T-helper 1 cell (primary cell): ENCODE measurements around the gene KCMF1.

Experiments used
- DNase-seq, 5 donors: peaks; one replicate each; pipeline ENCODE4 v3.0.0-alpha.2; 2012 to 2020

KCMF1 gene

GRCh38 chr2:85088921-85089320 lies 118.0 kb downstream of the KCMF1 start:
- DNase-seq: no peak

DNA sequence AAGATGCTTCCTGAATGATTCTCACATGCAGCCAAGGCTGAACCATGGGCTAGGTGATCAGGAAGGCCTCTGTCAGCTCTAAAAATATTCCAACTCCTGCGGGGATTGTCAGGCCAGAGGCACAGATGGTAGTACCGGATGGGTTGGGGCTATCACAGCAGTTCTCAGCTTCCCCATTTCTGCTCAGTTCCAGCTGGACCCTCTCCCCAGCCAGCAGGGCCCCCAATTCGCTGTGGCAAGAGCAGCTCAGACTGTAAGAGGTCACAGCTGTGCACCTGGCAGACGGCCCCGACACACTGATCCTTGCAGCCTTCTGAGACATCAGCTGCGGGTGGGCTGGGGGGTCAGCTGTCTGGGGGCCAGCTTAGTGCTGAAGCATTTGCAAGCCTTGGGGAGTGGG lies 118.6 kb downstream of the KCMF1 start:
- DNase-seq: no peak

DNA sequence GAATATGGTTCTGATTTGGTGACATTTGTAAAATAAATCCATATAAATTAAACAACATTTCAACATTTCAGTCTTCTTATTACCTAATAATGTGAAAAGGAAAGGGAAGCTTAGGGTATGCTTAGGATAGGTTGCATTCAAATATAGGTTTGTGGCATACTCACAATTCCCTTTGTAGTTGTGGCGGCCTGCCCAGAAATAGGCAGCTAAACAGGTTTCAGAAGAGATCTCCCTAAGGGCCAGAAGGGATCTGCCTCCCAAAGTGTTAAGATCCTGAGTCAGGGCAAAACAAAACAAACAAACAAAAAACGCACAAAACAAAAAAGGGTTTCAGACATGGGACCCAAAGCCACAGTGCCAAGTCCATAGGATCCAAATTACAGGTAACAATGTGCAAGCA lies 120.9 kb downstream of the KCMF1 start:
- no peak for DNase-seq

- DNase-seq: no peak
Observed at GRCh38 chr2:85095094-85095493, 124.1 kb downstream of the KCMF1 start.

DNA sequence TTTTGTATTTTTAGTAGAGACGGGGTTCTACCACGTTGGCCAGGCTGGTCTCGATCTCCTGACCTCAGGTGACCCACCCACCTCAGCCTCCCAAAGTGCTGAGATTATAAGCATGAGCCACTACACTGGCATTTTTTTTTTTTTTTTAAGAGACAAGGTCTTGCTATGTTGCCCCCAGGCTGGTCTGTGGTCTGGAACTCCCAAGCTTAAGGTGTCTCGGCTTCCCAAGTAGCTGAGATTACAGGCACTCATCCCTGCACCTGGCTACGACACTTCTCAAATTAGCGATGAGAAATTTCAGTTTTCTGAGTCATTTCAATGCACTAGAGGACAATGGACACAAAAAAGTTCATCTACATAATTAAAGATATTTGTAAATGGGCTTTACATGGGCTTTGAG lies 125.7 kb downstream of the KCMF1 start:
- DNase-seq: no peak

- DNase-seq: no peak
Observed at GRCh38 chr2:85104228-85104627, 133.3 kb downstream of the KCMF1 start.

DNA sequence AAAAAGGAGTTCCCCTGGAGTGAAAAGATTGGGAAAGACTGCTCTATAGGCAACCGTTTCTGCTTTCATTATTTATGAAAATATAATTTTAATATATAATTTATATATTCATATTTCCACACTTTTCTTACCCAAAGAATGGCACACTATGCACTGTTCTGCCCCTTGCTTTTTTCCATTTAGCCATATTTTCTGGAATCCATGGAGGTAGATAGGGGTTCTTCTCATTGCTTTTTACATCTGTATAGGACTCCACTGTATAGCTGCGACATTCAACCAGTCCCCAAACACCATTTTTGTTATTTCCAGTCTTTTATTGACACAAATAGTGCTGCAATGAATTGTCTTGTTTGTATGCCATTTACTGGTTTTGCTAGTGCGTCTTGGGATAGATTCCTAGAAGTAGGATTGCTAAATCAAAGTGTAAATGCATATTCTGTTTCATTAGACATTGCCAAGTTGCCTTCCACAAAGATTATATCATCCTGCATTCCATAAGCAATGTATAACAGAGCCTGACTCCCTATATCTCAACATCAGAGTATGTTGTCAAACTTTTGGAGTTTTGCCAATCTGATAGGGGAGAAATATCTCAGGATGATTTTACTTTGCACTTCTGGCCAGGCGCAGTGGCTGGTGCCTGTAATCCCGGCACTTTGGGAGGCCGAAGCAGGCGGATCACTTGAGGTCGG lies 135.7 kb downstream of the KCMF1 start:
- no peak for DNase-seq
